Articular chondrocyte of knee joint (primary cell): ENCODE data around the gene PRMT6. TPM values are rescaled to one million over a fixed set of nuclear protein-coding genes. Genes with fewer than 3 reads are reported as not detected.

Experiments
- total RNA-seq: library from RNA; depleted of rRNA; stranded (reverse); fragments of >200 nt; gene quantifications from 2 replicates; pipeline ENCODE4 v1.2.3, GENCODE V29; 2012

Gene PRMT6
- 15.8 and 16.3 TPM in 2 replicates for total RNA-seq

GRCh38 chr1:107056426-107057196 is at the start of gene PRMT6:
Gene PRMT6 (plus strand): TSS chr1:107056674. CDS start chr1:107056716, 42 bp downstream.

Other genes with a start within 250 kb of the PRMT6 start
- gene NTNG1, start 84.4 kb downstream of the PRMT6 start, total RNA-seq: 0.26 and 2.7 TPM in 2 replicates